ENCODE data around the gene UBR4.

The UBR4 gene

DNA sequence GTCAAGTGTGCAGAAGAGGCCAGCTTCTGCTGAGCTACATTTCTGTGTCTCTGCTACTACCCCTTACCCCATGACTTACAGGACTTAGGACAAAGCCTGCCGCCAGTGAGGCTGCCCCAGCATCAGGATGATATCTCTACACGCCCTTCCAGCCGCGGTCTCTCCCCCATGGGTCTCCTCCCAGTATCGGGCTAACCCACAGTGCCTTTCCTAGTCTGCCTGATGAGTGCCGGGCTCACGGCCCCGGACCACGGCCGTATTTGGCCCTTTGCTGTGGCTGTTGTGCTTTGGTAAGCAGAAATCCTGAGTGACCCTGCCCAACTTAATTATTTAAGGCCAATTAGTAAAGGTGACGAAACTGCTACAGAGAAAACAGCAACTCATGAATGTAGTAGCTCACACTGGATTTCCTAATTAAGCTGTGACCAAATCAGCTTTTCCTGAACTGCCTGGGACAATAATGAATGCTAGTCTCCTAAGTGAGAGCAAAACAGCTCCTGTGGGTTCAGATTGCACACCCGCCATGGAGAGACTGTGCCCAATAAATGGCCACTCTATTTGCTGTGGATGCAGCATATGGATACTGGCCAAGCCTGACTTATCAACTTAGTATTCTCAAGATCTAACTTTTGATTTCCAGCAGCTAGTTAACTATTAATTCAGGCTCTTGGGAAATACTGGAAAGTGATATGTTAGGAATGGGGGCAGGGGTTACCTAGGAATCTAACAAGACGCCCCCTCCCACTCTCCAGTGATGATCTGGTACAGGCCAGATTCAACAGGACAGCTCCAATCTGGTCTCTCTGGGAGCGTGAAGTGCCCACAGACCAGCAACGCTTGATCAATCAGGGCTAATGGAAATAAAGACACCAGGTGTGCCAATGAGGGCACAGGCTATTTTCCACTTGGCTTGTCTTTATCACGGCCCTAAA lies 130.3 kb downstream of the UBR4 start:
- TF ChIP-seq, protein P1, sequence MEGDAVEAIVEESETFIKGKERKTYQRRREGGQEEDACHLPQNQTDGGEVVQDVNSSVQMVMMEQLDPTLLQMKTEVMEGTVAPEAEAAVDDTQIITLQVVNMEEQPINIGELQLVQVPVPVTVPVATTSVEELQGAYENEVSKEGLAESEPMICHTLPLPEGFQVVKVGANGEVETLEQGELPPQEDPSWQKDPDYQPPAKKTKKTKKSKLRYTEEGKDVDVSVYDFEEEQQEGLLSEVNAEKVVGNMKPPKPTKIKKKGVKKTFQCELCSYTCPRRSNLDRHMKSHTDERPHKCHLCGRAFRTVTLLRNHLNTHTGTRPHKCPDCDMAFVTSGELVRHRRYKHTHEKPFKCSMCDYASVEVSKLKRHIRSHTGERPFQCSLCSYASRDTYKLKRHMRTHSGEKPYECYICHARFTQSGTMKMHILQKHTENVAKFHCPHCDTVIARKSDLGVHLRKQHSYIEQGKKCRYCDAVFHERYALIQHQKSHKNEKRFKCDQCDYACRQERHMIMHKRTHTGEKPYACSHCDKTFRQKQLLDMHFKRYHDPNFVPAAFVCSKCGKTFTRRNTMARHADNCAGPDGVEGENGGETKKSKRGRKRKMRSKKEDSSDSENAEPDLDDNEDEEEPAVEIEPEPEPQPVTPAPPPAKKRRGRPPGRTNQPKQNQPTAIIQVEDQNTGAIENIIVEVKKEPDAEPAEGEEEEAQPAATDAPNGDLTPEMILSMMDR (IDR thresholded peaks at IDR 0.05; ENCODE audit: low read depth, low read length, missing control alignments) = no peak
- no peak for DNase-seq (ENCODE audit: low read depth)
- H3K4me3 ChIP-seq (ENCODE audit: low read depth, low read length) = no peak overlapping the region

DNA sequence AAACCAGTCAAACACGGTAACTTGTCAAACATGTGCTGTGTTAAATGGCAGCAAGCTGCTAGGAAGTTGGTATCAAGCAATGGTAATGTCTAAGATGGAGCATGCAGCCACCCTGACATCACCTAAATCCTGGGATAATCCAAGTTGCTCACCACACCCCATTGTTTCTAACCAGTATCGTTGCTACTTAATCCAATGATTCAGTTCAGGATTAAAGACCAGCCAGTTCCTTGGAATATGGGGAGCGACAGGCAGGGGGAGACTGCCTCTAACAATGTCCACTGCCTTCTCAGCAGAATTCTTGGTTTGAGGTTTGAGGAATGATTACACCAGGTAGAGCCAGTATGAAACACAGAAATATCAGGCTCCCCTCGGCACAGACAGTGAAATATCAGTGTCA lies 131.5 kb downstream of the UBR4 start:
- TF ChIP-seq, protein P1 (IDR thresholded peaks at IDR 0.05; ENCODE audit: low read depth, low read length, missing control alignments) = no peak
- DNase-seq (ENCODE audit: low read depth) = no peak
- no peak overlapping the region for H3K4me3 ChIP-seq (ENCODE audit: low read depth, low read length)

DNA sequence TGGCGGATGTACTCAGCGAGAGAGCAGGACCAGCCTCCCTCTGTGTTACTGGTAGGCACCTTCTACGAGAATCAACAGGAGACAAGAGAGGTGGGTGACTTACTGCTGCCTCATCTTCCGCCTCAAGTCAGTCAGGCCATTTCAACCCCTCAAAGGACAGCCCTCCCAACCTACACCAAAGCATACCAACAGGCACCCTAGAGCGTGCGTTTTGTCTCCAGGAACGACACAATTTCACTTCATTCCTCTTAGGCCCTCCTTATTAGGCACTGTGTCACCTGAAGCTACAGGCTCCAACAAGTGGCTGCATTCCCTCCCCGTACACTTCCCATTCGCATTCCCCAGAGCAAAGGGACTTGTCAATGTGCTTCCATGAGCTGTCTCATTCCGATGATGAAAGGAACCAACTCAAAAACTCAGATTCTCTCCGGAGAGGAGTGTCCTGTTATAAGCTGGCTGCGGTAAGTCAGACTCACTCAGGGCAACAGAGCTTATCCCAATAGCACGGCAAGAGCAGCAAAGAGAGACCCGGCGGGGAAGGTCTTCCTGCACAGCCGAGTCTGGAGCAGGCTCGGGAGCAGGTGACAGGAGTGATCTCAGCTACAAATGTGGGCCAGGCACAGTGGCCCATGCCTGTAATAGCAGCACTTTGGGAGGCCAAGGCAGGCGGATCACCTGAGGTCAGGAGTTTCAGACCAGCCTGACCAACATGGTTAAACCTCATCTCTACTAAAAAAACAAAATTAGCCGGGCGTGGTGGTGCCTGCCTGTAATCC lies 133.0 kb downstream of the UBR4 start:
- DNase-seq (ENCODE audit: low read depth) = no peak
- TF ChIP-seq, protein P1 (IDR thresholded peaks at IDR 0.05; ENCODE audit: low read depth, low read length, missing control alignments) = no peak

DNA sequence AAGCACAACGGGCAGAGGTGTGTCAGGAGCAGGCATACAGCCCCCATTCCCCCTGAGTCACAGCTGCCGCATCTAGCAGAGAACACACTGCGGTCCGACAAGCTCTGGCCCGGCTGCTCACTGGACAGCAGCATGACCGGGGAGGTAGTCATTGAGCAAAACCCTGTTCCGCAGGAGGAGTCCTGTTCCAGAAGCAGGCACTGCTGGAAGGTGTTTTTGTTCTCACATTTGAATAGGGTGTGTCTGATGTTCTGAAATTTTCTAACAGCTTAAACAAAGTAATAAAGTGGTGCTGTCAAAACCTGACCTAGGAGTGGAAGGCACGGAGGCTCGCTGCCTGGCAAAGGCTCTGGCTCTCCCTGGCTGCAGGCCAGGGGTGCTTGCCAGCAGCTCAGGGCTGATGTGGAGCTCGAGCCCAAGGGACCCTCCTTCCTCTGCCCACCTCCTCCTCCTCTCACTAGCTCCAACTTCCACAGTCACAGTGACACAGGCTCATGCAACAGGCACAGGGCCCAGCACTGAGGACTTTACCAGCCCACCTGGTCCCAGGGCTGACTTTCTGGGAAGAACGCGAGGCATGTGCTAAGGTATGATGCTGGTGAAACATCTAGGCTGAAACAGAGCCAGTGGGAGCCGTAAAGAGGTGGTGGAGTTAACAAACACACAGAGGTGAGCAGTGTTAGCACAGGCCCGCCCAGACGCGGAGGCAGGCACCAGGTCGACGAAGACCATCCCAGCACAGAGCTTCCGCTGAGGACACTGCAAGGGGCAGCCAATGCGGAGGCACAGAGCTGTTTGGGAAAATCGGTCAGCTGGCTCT lies 135.0 kb downstream of the UBR4 start:
- TF ChIP-seq, protein P1 (IDR thresholded peaks at IDR 0.05; ENCODE audit: low read depth, low read length, missing control alignments) = no peak
- H3K4me3 ChIP-seq (ENCODE audit: low read depth, low read length) = no peak overlapping the region
- no peak for DNase-seq (ENCODE audit: low read depth)

More for the DNA sequence above, 133.0 kb downstream of the UBR4 start:
- no peak overlapping the region for H3K4me3 ChIP-seq (ENCODE audit: low read depth, low read length)

DNA sequence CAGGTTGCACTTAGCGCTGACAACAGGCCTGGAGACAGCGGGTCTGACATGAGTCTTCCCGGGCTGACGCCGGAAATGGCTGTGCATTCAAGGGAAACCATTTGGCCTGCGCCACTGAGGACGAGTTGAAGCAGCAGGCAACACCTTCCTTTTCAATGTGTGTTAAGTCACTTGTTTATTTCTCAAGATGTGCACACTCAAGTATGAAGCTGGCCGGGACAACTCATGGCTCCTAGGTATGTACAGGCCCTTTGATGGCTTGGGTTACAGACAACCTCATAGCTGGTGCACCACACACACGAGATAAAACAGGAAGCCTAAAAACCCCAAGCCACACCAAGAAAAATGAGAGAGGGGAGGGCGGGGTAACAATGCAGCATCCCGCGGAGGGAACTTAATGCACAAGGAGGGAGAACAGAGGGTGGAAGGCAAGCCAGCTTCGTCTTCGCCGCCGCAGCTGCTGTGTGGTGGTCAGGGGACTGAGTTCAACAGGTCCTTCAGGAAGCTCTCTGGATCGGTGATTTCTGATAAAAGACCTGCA lies 135.6 kb downstream of the UBR4 start:
- TF ChIP-seq, protein P1 (IDR thresholded peaks at IDR 0.05; ENCODE audit: low read depth, low read length, missing control alignments) = no peak
- no peak for DNase-seq (ENCODE audit: low read depth)
- H3K4me3 ChIP-seq (ENCODE audit: low read depth, low read length) = no peak overlapping the region
